T follicular helper cell (primary cell): ENCODE results near the gene C2CD4B.

Source experiments
- DNase-seq: peaks from one replicate; pipeline ENCODE4 v3.0.0-alpha.2; 2020; ENCODE audit warnings: low read depth

The C2CD4B gene

DNA sequence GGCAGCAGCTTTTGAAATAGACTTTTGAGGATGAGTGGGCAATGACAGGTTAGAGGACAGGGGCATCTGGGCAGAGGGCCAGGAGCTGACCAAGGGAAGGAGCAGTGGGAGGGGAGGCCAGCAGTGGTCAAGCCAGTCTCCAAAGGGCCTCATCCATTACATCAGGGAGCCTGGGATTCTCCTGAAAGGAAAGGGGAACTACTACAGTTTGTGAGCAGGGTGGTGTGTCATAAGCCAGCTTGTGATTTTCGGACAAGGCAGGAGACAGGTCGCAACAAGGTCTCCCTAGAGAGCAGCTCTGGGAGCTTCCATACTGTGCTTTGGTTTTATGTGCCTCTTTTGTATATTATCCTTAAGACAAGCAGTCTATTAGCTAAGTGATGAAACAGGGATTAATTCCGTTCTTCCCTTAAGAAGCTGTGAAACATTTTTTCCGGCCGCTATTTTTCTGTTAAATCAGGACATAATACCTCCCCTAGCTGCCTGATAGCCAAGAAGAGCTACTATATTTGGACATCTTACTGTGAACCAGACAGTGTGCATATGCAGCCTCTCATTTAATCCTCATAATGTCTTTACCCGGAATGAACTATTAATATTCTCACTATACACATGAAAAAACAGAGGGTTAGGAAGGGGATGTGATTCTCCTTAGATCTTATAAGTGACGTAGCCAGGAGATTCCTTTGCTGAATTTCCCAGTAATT is 46.4 kb downstream of the C2CD4B start:
- DNase-seq: no peak

DNA sequence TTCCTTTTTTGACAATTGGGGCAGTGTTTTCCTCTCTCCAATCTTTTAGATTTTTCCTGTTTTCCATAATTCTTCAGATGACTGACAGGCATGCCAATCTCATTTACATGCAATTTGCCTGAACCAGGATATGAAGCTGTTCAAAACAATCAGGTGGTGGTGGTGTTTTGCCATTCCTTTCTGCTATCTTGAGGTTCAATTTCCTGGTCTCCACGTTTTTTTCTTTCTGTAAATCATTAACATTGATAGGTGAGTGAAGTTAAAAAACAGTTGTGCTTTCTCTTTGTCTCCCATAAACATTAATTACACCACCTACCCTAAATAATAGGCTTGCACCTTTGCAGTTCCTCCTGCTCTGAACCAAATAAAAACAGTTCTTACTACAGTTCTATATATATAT is 49.2 kb downstream of the C2CD4B start:
- DNase-seq: no peak
